ENCODE data around the gene NOL8. TPM values are rescaled to one million over a fixed set of nuclear protein-coding genes. Genes with fewer than 3 reads are reported as not detected.
A peak's percentile ranks its signal among the peaks of the same experiment; 100 is the strongest.

Gene NOL8
- total RNA-seq, 1 donor from 2014 or later: 13.1 TPM

DNA sequence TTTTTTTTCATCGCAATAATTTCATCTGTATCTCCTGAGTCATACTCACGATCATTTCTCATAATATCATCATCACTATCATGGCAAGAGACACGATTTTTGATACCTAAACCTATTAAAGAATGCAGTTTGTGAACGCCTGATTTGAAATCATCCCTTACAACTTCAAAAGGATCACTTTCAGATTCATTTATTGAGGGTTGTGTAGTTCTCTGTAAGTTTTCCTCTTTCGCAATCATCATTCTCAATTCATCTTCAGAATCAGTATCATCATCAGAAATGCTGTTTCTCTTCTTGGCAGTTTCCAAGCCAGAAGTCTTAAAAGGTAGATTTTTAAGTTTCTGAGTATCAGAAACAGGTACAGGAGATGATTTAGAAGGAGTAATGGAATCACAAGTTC is 9.7 kb downstream of the NOL8 start:
- DNase-seq (no peak), ATAC-seq (no peak)
- intact Hi-C loops (cut with micrococcal nuclease): no loop called here

DNA sequence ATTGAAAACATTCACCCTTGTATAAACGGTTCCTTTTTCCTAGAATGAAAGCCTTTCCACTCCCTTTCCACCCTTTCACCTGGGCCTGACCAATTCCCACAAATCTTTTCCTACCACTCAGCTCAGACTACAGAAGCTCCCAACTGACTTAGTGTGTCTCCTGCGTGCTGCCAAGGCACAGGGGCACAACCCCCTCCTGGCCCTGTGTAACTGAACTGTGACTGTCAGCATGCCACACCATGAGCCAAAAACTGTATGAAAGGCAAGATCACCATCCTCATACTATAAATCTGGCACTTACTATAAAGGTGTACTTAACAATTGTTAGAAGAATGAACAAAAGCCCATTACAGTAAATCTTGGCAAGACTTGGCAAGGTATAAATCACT is 11.5 kb downstream of the NOL8 start:
- intact Hi-C loops (cut with micrococcal nuclease): no loop called here
- DNase-seq: no peak
- ATAC-seq: peak; percentile 83

DNA sequence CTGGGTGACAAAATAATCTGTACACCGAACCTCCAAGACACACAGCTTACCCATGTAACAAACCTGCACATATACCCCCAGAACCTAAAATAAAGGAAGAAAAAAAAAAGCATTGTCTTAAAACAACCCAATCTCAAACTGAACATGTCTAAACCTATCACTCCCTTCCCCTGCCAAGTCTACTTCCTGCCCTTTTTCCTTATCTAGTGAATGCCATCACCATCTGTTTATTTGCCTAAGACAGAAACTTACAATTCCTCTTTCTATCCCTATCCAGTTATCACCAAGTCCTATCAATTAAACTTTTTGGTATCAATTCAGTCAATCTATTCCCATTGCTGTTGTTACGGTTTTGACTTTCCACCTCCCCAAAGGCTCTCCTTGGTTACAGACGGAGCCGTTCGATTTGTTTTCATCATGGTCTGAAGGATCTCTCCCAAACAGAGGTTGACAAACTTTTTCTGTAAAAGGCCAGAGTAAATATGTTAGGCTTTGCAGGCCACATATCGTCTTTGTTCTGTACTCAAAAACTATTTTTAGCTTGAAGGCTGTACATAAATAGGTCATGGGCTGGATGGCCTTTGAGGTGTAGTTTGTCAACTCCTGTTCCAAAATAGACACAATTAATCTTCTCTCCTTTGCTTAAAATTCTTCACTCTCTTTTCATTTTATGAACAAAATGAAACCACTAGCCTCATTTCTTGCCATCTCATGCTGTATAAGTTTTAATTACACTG is 12.1 kb downstream of the NOL8 start:
- intact Hi-C loops (cut with micrococcal nuclease): no loop called here
- DNase-seq (no peak), ATAC-seq (peak; percentile 85)

DNA sequence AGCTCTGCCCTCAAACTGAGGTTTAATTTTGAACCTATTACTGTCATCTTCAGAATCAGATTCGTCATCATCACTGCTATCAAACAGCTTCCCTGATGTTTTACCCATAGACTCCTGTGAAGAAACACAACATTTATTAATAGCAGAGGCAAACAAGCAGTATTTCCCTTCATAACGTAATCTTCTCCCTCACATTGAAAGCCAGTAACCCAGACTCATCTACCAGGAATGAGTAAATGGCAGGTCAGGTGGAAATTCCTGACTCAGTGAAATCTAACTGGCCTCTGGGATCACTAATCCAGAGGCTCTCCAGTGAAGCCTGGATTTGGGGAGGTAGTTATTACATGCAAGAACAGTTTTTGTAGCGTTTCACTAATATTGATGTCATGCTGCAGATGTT is 14.6 kb downstream of the NOL8 start:
- ATAC-seq (no peak), DNase-seq (no peak)
- intact Hi-C loops (cut with micrococcal nuclease): no loop called here

- intact Hi-C loops (cut with micrococcal nuclease): no loop called here
- DNase-seq: no peak
- peak; percentile 34 for ATAC-seq
These were observed 16.3 kb downstream of the NOL8 start for GRCh38 chr9:92308893-92309292.

DNA sequence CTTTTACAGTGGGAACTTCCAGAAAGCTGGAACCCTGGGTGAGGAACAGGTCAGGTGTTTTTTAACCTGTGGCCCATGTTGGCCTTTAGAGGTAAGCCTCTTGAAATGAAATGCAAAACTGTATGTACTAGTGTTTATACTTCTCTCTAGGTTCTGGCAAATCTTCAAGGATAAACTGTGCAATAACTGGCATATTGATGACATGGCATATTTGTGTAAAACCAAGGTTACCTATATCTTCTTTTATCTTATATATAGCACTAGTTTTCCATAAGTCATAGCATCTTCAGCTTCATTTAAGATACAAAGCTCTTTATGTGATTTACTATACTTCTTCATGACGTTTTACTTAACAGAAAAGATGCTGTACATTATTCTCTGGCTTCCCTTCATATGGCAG is 24.2 kb downstream of the NOL8 start:
- intact Hi-C loops (cut with micrococcal nuclease): no loop called here
- no peak for ATAC-seq
- no peak for DNase-seq

GRCh38 chr9:92299116-92299515 is 26.0 kb downstream of the NOL8 start:
- intact Hi-C loops (cut with micrococcal nuclease): no loop called here
- DNase-seq (no peak), ATAC-seq (no peak)

DNA sequence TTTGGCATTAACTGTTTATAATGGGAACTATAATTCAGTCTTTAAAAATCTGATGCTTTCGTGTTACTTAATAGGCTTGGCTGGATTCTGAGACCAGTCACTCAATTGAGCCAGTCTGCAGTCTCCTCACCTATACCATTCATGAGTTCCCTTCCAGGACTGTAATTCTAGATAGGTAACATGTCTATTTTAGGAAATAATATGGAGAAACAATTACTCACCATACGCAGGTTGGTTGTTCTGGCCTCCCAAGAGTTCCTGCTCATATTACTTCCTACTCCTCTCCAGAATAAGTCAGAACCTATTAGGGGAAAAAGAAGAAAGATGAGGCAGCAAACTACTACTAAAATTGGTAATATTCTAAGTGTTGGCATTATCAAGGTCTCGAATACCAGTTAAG is 27.1 kb downstream of the NOL8 start:
- intact Hi-C loops (cut with micrococcal nuclease): no loop called here
- DNase-seq (no peak), ATAC-seq (no peak)

DNA sequence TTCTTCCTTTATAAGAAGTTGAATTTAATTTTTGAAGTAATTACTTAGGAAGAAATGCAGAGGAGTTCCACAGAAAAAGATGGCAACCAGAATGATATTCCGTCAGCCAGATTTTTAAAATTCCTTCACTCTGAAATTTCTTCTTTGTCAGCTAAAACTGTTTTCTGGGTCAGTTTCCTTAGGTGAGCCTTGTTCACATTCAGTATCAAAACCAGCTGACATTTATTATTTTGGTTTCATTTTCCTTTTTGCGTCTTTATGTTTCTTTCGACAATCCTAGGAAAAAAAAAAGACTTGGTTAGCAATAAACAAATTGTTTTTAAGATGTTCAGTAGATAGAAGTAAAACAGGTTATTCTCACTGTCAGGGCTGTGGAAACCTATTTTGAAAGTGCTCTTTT is 27.5 kb downstream of the NOL8 start:
- intact Hi-C loops (cut with micrococcal nuclease): no loop called here
- ATAC-seq: no peak

GRCh38 chr9:92295827-92296258 is 29.3 kb downstream of the NOL8 start:
- DNase-seq (no peak), ATAC-seq (no peak)
- intact Hi-C loops (cut with micrococcal nuclease): no loop called here

More for the DNA sequence above, 27.5 kb downstream of the NOL8 start:
- no peak for DNase-seq

- intact Hi-C loops (cut with micrococcal nuclease): no loop called here
- DNase-seq (no peak), ATAC-seq (no peak)
These were observed 29.8 kb downstream of the NOL8 start for GRCh38 chr9:92295240-92295790.

- intact Hi-C loops (cut with micrococcal nuclease): no loop called here
- no peak for DNase-seq
- ATAC-seq: peak; percentile 6
These were observed 30.9 kb downstream of the NOL8 start for GRCh38 chr9:92294297-92294676.

GRCh38 chr9:92293452-92294296 is 31.5 kb downstream of the NOL8 start, which contains the start of gene IARS1:
Gene IARS1 (minus strand): TSS chr9:92293697. CDS start chr9:92289419, 4,278 bp downstream.
- DNase-seq: peak; percentile 99
- peak; percentile 100 for ATAC-seq
- intact Hi-C loops (cut with micrococcal nuclease): no loop called here

GRCh38 chr9:92293075-92293354 is 32.1 kb downstream of the NOL8 start:
- no peak for ATAC-seq
- no peak for DNase-seq
- intact Hi-C loops (cut with micrococcal nuclease): no loop called here

DNA sequence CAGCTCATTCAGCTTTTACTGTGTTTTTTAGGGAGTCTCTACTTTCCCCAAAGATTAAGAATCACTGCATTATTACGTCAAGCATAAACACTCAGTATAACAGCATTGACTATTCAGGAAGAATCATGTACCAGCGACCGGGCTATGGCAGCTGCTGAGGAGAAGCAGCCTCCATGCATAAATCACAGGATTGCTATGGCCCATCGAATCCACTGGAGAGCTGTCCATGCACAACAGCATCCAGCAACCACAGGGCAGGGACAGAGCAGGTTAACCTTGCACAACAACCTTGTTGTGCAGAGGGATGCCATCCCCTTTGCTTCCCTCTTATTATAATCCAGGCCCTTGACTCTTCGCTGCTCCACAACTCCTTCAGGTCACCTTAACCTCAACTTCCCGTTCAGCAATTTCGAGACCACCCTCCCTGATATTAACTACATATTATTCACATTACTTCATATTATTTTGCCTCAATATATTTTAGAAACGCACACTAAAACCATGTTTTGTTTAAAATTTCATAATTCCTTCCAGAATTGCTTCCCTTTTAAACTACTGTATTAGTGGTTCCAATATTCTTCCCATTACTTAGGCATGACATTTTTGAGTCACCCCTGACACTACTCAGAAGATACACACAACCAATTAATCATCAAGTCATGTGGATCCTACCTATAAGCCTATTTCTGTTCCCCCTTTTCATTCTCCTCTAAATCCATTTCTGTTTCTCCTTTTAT is 32.6 kb downstream of the NOL8 start:
- ATAC-seq (no peak), DNase-seq (no peak)
- intact Hi-C loops (cut with micrococcal nuclease): no loop called here

GRCh38 chr9:92291577-92291976 is 33.6 kb downstream of the NOL8 start:
- intact Hi-C loops (cut with micrococcal nuclease): no loop called here
- no peak for DNase-seq
- ATAC-seq: no peak

GRCh38 chr9:92290785-92291429 is 34.2 kb downstream of the NOL8 start:
- intact Hi-C loops (cut with micrococcal nuclease): no loop called here

DNA sequence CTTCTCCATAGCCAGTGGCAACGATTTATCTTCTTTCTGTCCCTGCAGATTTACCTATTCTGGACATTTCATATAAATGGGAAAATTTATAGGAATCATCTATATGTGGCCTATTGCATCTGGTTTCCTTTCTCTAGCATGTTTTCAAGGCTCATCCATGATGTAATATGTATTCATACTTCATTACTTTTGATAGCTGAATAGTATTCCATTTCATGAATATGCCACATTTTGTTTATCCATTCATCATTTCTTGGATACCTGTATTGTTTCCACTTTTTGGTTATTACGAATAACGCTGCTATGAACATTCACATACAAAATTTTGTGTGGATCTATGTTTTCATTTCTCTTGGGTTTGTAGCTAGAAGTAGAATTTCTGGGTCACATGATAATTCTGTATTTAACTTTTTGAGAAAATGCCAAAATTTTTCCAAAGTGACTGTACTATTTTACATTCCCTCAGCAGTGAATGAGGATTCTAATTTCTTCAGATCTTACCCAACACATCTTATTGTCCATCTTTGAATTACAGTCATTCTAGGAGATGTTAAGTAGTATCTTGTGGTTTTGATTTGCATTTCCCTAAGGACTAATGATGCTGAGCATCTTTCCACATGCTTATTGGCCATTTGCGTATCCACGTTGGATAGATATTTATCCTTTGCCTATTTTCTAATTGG is 35.3 kb downstream of the NOL8 start:
- ATAC-seq (no peak), DNase-seq (no peak)
- intact Hi-C loops (cut with micrococcal nuclease): no loop called here

More at GRCh38 chr9:92290785-92291429, 34.2 kb downstream of the NOL8 start:
- ATAC-seq: no peak
- no peak for DNase-seq

DNA sequence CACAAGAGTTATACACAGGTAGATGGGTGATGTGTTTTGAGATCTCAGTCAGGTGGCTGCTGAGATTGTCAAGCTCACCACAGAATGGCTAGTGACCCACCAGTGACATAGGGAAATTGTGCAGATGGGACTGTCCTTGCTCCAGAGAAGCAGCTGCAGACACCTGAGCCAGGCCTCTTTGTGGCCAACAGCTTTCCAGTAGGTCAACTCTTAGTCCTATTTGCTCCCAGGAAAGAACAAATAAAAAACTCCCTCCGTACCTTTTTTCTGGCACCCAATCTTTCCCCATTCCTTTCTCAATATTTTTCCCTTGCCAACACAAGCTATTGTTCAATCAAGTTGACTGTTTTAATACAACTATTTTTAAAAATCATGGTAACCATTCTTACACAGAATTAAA is 45.8 kb downstream of the NOL8 start:
- no peak for DNase-seq
- intact Hi-C loops (cut with micrococcal nuclease): no loop called here
- no peak for ATAC-seq
